Muscle of leg (tissue), 11 donors: ENCODE results near the gene CCDC60. TPM values are rescaled to one million over a fixed set of nuclear protein-coding genes. Genes with fewer than 3 reads are reported as not detected.
A peak's percentile ranks its signal among the peaks of the same experiment; 100 is the strongest.

ENCODE experiments used
- DNase-seq: peaks from one replicate; pipeline ENCODE4 v3.0.0; 2013
- H3K27ac ChIP-seq: one replicate; pipeline ENCODE4 v1.5.1; 2013; ENCODE audit warnings: mild to moderate bottlenecking, low read length, control low read depth
- H3K27me3 ChIP-seq: one replicate; pipeline ENCODE4 v1.6.1; 2013; ENCODE audit warnings: low read length; ENCODE audit not compliant: control insufficient read depth, insufficient read depth
- H3K36me3 ChIP-seq: one replicate; pipeline ENCODE4 v1.6.1; 2013; ENCODE audit warnings: low read length; ENCODE audit not compliant: control insufficient read depth, insufficient read depth
- H3K4me1 ChIP-seq: one replicate; pipeline ENCODE4 v1.6.1; 2013; ENCODE audit warnings: low read length; ENCODE audit not compliant: control insufficient read depth, insufficient read depth
- H3K4me3 ChIP-seq: one replicate; pipeline ENCODE4 v1.5.1; 2013; ENCODE audit warnings: low read length, control low read depth
- H3K9me3 ChIP-seq: replicated peaks from 2 replicates; pipeline ENCODE4 v1.6.1; 2013; ENCODE audit warnings: low read depth, low read length; ENCODE audit not compliant: control insufficient read depth
- WGBS: methylation state at CpG from one replicate; pipeline ENCODE4 v1.1.5; 2013; ENCODE audit warnings: missing lambda C conversion rate; ENCODE audit not compliant: insufficient coverage; 5-methylcytosine and 5-hydroxymethylcytosine counted together
- polyA plus RNA-seq, 8 donors: library from polyadenylated mRNA; unstranded; fragments of 120-200 nt; gene quantifications; one replicate each; pipeline versions ENCODE4 v1.2.1 to v1.2.3, GENCODE V29; 2013; ENCODE audit warnings: inconsistent platforms in 1 of 8, low replicate concordance in 1 of 8; ENCODE audit not compliant: insufficient read length in 8 of 8, insufficient read depth in 1 of 8
- total RNA-seq: library from RNA; stranded (reverse); fragments of 120-200 nt; gene quantifications from one replicate; pipeline ENCODE4 v1.2.4, GENCODE V29; 2013

Gene CCDC60
- total and polyA plus RNA-seq, 9 donors = 0.14 TPM; not detected in 8

- WGBS = no CpG with 5 or more reads among the region's 6 CpGs
Observed at GRCh38 chr12:119366007-119366406, 31.5 kb downstream of the CCDC60 start.

GRCh38 chr12:119369161-119369560 lies 34.6 kb downstream of the CCDC60 start:
- no CpG with 5 or more reads among the region's 3 CpGs for WGBS
- Histone ChIP-seq H3K4me3 (no peak overlapping the region), H3K9me3 (no peaks in the 10 kb centered on the region), H3K36me3 (no peaks in the 10 kb centered on the region), H3K27me3 (no peaks in the 10 kb centered on the region), H3K27ac (no peak overlapping the region), H3K4me1 (no peaks in the 10 kb centered on the region)
- no peak for DNase-seq

More at GRCh38 chr12:119366007-119366406, 31.5 kb downstream of the CCDC60 start:
- Histone ChIP-seq H3K36me3 (no peaks in the 10 kb centered on the region), H3K27ac (no peak overlapping the region), H3K9me3 (no peaks in the 10 kb centered on the region), H3K4me3 (no peak overlapping the region), H3K4me1 (no peaks in the 10 kb centered on the region), H3K27me3 (no peaks in the 10 kb centered on the region)
- no peak for DNase-seq

- Histone ChIP-seq H3K27me3 (no peaks in the 10 kb centered on the region), H3K36me3 (no peaks in the 10 kb centered on the region), H3K9me3 (no peaks in the 10 kb centered on the region), H3K4me3 (no peak overlapping the region), H3K4me1 (no peaks in the 10 kb centered on the region), H3K27ac (no peak overlapping the region)
- 60% methylated on average over 1 of the region's 10 CpGs for WGBS
- no peak for DNase-seq
Observed at GRCh38 chr12:119369907-119370546, 35.5 kb downstream of the CCDC60 start.

- WGBS = 40% methylated on average over 2 of the region's 7 CpGs
- no peak overlapping the region for H3K27ac ChIP-seq
- no peaks in the 10 kb centered on the region for H3K27me3 ChIP-seq
- no peak for DNase-seq
- H3K36me3 ChIP-seq = no peaks in the 10 kb centered on the region
- no peak overlapping the region for H3K4me3 ChIP-seq
- no peaks in the 10 kb centered on the region for H3K9me3 ChIP-seq
- peaks cover 5% of the 10 kb centered on the region for H3K4me1 ChIP-seq
Observed at GRCh38 chr12:119372540-119372939, 38.0 kb downstream of the CCDC60 start.

- DNase-seq = peak; percentile 7
- no peaks in the 10 kb centered on the region for H3K9me3 ChIP-seq
- H3K36me3 ChIP-seq = no peaks in the 10 kb centered on the region
- 83% methylated on average over 1 of the region's 3 CpGs for WGBS
- no peak overlapping the region for H3K27ac ChIP-seq
- peaks cover 5% of the 10 kb centered on the region for H3K4me1 ChIP-seq
- H3K27me3 ChIP-seq = no peaks in the 10 kb centered on the region
- H3K4me3 ChIP-seq = no peak overlapping the region
Observed at GRCh38 chr12:119373001-119373400, 38.5 kb downstream of the CCDC60 start.

- no peak overlapping the region for H3K4me3 ChIP-seq
- no CpG with 5 or more reads among the region's 2 CpGs for WGBS
- H3K27ac ChIP-seq = no peak overlapping the region
- peaks cover 5% of the 10 kb centered on the region for H3K4me1 ChIP-seq
- no peaks in the 10 kb centered on the region for H3K27me3 ChIP-seq
- DNase-seq = no peak
- no peaks in the 10 kb centered on the region for H3K36me3 ChIP-seq
- H3K9me3 ChIP-seq = no peaks in the 10 kb centered on the region
Observed at GRCh38 chr12:119373666-119374065, 39.1 kb downstream of the CCDC60 start.

GRCh38 chr12:119374635-119375034 lies 40.1 kb downstream of the CCDC60 start:
- Histone ChIP-seq H3K36me3 (no peaks in the 10 kb centered on the region), H3K4me3 (no peak overlapping the region), H3K9me3 (no peaks in the 10 kb centered on the region), H3K27me3 (no peaks in the 10 kb centered on the region), H3K27ac (no peak overlapping the region), H3K4me1 (peaks cover 5% of the 10 kb centered on the region)
- DNase-seq = no peak
- WGBS = no CpG with 5 or more reads among the region's 4 CpGs

- WGBS = 51% methylated on average over 3 of the region's 7 CpGs
- no peaks in the 10 kb centered on the region for H3K36me3 ChIP-seq
- H3K27me3 ChIP-seq = no peaks in the 10 kb centered on the region
- no peaks in the 10 kb centered on the region for H3K9me3 ChIP-seq
- peak; percentile 74 for DNase-seq
- H3K4me3 ChIP-seq = no peak overlapping the region
- peaks cover 5% of the 10 kb centered on the region for H3K4me1 ChIP-seq
- no peak overlapping the region for H3K27ac ChIP-seq
Observed at GRCh38 chr12:119375075-119375882, 40.8 kb downstream of the CCDC60 start.

- DNase-seq = no peak
- peaks cover 5% of the 10 kb centered on the region for H3K4me1 ChIP-seq
- no CpG with 5 or more reads among the region's 5 CpGs for WGBS
Observed at GRCh38 chr12:119375883-119376190, 41.3 kb downstream of the CCDC60 start.

GRCh38 chr12:119378903-119379302 lies 44.4 kb downstream of the CCDC60 start:
- H3K27me3 ChIP-seq = no peaks in the 10 kb centered on the region
- no peak overlapping the region for H3K27ac ChIP-seq
- H3K36me3 ChIP-seq = no peaks in the 10 kb centered on the region
- DNase-seq = no peak
- H3K9me3 ChIP-seq = no peaks in the 10 kb centered on the region
- H3K4me3 ChIP-seq = no peak overlapping the region
- peaks cover 5% of the 10 kb centered on the region for H3K4me1 ChIP-seq
- 100% methylated on average over 1 of the region's 4 CpGs for WGBS

More at GRCh38 chr12:119375883-119376190, 41.3 kb downstream of the CCDC60 start:
- Histone ChIP-seq H3K27ac (no peak overlapping the region), H3K9me3 (no peaks in the 10 kb centered on the region), H3K27me3 (no peaks in the 10 kb centered on the region), H3K36me3 (no peaks in the 10 kb centered on the region), H3K4me3 (no peak overlapping the region)
